ENCODE measurements around the gene CDH13. TPM values are rescaled to one million over a fixed set of nuclear protein-coding genes. Genes with fewer than 3 reads are reported as not detected.

Gene CDH13
- total and polyA plus RNA-seq, 2 of the 8 experiments (the other 6 are each of a cell fraction or from before 2014, with no cell fraction given) = 2.3 to 2.4 TPM

DNA sequence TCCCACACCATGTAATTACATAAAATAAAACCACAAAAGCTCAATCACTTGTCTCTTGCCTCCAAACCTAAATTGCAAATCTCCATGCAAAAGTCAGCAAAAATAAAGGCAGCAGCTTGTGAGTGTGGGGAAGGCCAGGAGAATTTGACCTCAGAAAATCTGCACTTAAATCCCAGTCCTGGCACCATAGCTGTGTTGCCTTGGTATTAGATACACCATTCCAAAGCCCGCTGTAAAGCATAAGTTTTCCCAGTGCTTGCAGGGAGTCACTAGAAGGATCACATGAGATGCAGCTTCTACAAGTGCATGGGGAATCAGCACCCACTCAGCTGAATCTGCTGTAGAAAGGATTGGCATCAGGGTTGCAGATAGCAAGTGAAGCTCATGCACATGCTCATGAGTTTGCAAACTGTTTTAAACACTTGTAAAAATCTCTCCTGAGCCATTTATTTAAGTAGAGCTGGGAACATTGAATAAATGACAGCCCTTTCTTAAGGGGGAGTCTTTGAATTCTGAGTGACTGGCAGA is 686.0 kb downstream of the CDH13 start:
- WGBS, 2 experiments (ENCODE audit: extremely low coverage in 1 of 2, insufficient coverage in 1 of 2, insufficient read length in 1 of 2, insufficient replicate concordance in 2 of 2, low coverage in 1 of 2, low lambda C conversion rate in 2 of 2, missing lambda C conversion rate in 1 of 2) = 93% methylated on average over 1 of the region's 1 CpG; no CpG with 5 or more reads in 1 of the 2 experiments
- H3K23me2 ChIP-seq (ENCODE audit: low read depth, low read length) = no peaks in the 10 kb centered on the region
- H3K79me2 ChIP-seq (ENCODE audit: control insufficient read depth in 1 of 2, insufficient read depth in 2 of 2, low read length in 2 of 2) = no peaks in the 10 kb centered on the region
- no peaks in the 10 kb centered on the region for H4K20me1 ChIP-seq (replicated peaks in 1 of 2; ENCODE audit: control insufficient read depth in 1 of 2, insufficient read depth in 2 of 2, low read length in 2 of 2)
- DNase-seq (ENCODE audit: low read depth in 1 of 2, low spot score in 2 of 2) (no peak), FAIRE-seq (no peak)
- H2AK5ac ChIP-seq (ENCODE audit: low read depth, low read length) = no peak overlapping the region
- H2BK15ac ChIP-seq (ENCODE audit: low read length) = no peak overlapping the region
- TF ChIP-seq KDM4A (IDR thresholded peaks at IDR 0.05; ENCODE audit: low read depth, low read length, severe bottlenecking) (no peak), HDAC2 (IDR thresholded peaks at IDR 0.05; ENCODE audit: borderline replicate concordance in 1 of 2, low read depth in 2 of 2, low read length in 2 of 2) (no peak), EZH2 (IDR thresholded peaks at IDR 0.05; ENCODE audit: low read depth, low read length, severe bottlenecking) (no peak), POLR2AphosphoS5 (IDR thresholded peaks at IDR 0.05; ENCODE audit: low read depth, low read length) (no peak), MAFK (IDR thresholded peaks at IDR 0.05; ENCODE audit: low read depth, low read length) (no peak), PHF8 (conservative IDR thresholded peaks at IDR 0.05; ENCODE audit: low read depth, low read length) (no peak), CREB1 (IDR thresholded peaks at IDR 0.05) (no peak), RXRA (IDR thresholded peaks at IDR 0.05; ENCODE audit: insufficient read depth, low read depth, low read length) (no peak), SIX5 (IDR thresholded peaks at IDR 0.05; ENCODE audit: low read depth, low read length) (no peak), EP300 (IDR thresholded peaks at IDR 0.05; ENCODE audit: borderline replicate concordance in 1 of 2, low read depth in 2 of 2, low read length in 2 of 2) (no peak), TEAD4 (IDR thresholded peaks at IDR 0.05; ENCODE audit: low read depth, low read length) (no peak)
- TF ChIP-seq, protein P1, sequence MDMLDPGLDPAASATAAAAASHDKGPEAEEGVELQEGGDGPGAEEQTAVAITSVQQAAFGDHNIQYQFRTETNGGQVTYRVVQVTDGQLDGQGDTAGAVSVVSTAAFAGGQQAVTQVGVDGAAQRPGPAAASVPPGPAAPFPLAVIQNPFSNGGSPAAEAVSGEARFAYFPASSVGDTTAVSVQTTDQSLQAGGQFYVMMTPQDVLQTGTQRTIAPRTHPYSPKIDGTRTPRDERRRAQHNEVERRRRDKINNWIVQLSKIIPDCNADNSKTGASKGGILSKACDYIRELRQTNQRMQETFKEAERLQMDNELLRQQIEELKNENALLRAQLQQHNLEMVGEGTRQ (IDR thresholded peaks at IDR 0.05; ENCODE audit: low read length) = no peak
- H2AFZ ChIP-seq (ENCODE audit: low read length) = no peak overlapping the region
- H2BK20ac ChIP-seq (ENCODE audit: low read length) = no peak overlapping the region
- no peaks in the 10 kb centered on the region for H3K9me3 ChIP-seq (ENCODE audit: insufficient read depth in 2 of 2, low read depth in 1 of 2, low read length in 1 of 2)
- no peak overlapping the region for H4K5ac ChIP-seq (ENCODE audit: insufficient read length, low read depth, low read length)
- no peak overlapping the region for H2BK12ac ChIP-seq (ENCODE audit: low read depth, low read length)
- peaks cover 0 to 1% (median 0%) of the 10 kb centered on the region in 4 experiments; a peak in 1 of 7 replicates for H3K27me3 ChIP-seq (replicated peaks in 1 of 4; ENCODE audit: control insufficient read depth in 3 of 4, extremely low read depth in 1 of 4, insufficient read depth in 3 of 4, low read length in 3 of 4)
- no peaks in the 10 kb centered on the region for H3K36me3 ChIP-seq (ENCODE audit: control insufficient read depth in 2 of 4, insufficient read depth in 4 of 4, low read length in 3 of 4)
- H3K18ac ChIP-seq (ENCODE audit: extremely low read depth, low read length) = no peak overlapping the region
- no peak overlapping the region for H4K91ac ChIP-seq (replicated peaks; ENCODE audit: insufficient read length, low read length)
- H3K27ac ChIP-seq (ENCODE audit: low read depth, low read length) = no peak overlapping the region
- H3K4ac ChIP-seq (replicated peaks; ENCODE audit: insufficient read length, low read depth, low read length) = no peak overlapping the region
- no peak overlapping the region for H3K23ac ChIP-seq (ENCODE audit: insufficient read length)
- CTCF ChIA-PET (ENCODE audit: partially characterized antibody) = interaction anchor here (0.7 to 1.6 kb wide), 3 partner anchors 9 to 43 kb away, joined by 3 to 8 read pairs (median 4); no protein-coding TSS in a partner anchor
- no peak overlapping the region for H3K4me3 ChIP-seq (ENCODE audit: extremely low read depth in 1 of 4, insufficient read depth in 2 of 4, low read depth in 3 of 4, low read length in 4 of 4)
- no peak overlapping the region for H2BK120ac ChIP-seq (replicated peaks; ENCODE audit: low read depth, low read length)
- no peak overlapping the region for H4K8ac ChIP-seq (ENCODE audit: extremely low read depth, insufficient read depth, low read length)
- no peak overlapping the region for H3K9ac ChIP-seq (replicated peaks in 1 of 4; ENCODE audit: extremely low read depth in 1 of 4, low read depth in 3 of 4, low read length in 3 of 4)
- H3K4me2 ChIP-seq (ENCODE audit: insufficient read depth in 1 of 2, low read depth in 2 of 2, low read length in 2 of 2) = no peak overlapping the region
- POLR2A ChIA-PET (ENCODE audit: partially characterized antibody) = no interaction called here
- H2BK5ac ChIP-seq (ENCODE audit: low read depth, low read length) = no peak overlapping the region
- H3K4me1 ChIP-seq (replicated peaks in 1 of 4; ENCODE audit: control insufficient read depth in 3 of 4, insufficient read depth in 4 of 4, low read length in 3 of 4) = no peaks in the 10 kb centered on the region; a peak in 1 of 7 replicates
- no peak overlapping the region for H3K14ac ChIP-seq (ENCODE audit: insufficient read length)
- no peaks in the 10 kb centered on the region for H3K79me1 ChIP-seq (ENCODE audit: low read depth, low read length)
- H3K56ac ChIP-seq (replicated peaks; ENCODE audit: insufficient read length, low read depth, low read length) = no peak overlapping the region
